HepG2 (cell line): ENCODE data around the gene IL1A. TPM values are rescaled to one million over a fixed set of nuclear protein-coding genes. Genes with fewer than 3 reads are reported as not detected.

Experiments
- ATF7-NPFF ChIP-seq: sonication (generic); formaldehyde crosslinking; IDR thresholded peaks from 2 replicates; pipeline ENCODE4 v1.8.1; 2023; ENCODE audit warnings: mild to moderate bottlenecking, low read depth, missing genetic modification reagents, moderate library complexity
- BHLHE40 ChIP-seq: IDR thresholded peaks from 2 replicates; pipeline ENCODE4 v1.6.1; 2011; ENCODE audit warnings: low read length, improper control_type of control experiment
- CHD2 ChIP-seq: IDR thresholded peaks from 2 replicates; pipeline ENCODE4 v1.6.1; 2011; ENCODE audit warnings: low read depth, low read length, improper control_type of control experiment
- CREM ChIP-seq, 2 experiments: sonication (generic) in 1 of 2; formaldehyde crosslinking in 1 of 2; IDR thresholded peaks; 2 replicates each; pipeline versions ENCODE4 v1.4.0 to v1.6.1; 2016 to 2020; ENCODE audit warnings: antibody characterized with exemption in 1 of 2, mild to moderate bottlenecking in 1 of 2, missing genetic modification reagents in 1 of 2
- FOXK2 ChIP-seq: fragments of 450-650 bp; IDR thresholded peaks from 2 replicates; pipeline ENCODE4 v1.6.1; 2016
- GZF1 ChIP-seq: sonication (generic); formaldehyde crosslinking; IDR thresholded peaks from 2 replicates; pipeline ENCODE4 v1.5.1; 2020; ENCODE audit warnings: mild to moderate bottlenecking, missing genetic modification reagents
- HNF4G ChIP-seq, 2 experiments: sonication (generic) in 1 of 2; formaldehyde crosslinking in 1 of 2; IDR thresholded peaks; 2 replicates each; pipeline versions ENCODE4 v1.4.0 to v1.6.1; 2011 to 2020; ENCODE audit warnings: borderline replicate concordance in 2 of 2, low read depth in 2 of 2, mild to moderate bottlenecking in 2 of 2, low read length in 1 of 2, missing genetic modification reagents in 1 of 2, moderate library complexity in 1 of 2
- HOXA5 ChIP-seq: sonication (generic); formaldehyde crosslinking; IDR thresholded peaks from 2 replicates; pipeline ENCODE4 v1.4.0; 2020; ENCODE audit warnings: missing genetic modification reagents
- ISL2 ChIP-seq: sonication (generic); formaldehyde crosslinking; IDR thresholded peaks from 2 replicates; pipeline ENCODE4 v1.5.0; 2020; ENCODE audit warnings: missing genetic modification reagents
- LCORL ChIP-seq, 2 experiments: fragments of 450-650 bp in 1 of 2; sonication (generic) in 1 of 2; formaldehyde crosslinking in 1 of 2; IDR thresholded peaks; 2 replicates each; pipeline versions ENCODE4 v1.5.0 to v1.6.1; 2017 to 2020; ENCODE audit warnings: antibody characterized with exemption in 1 of 2, missing genetic modification reagents in 1 of 2
- MIER3 ChIP-seq: IDR thresholded peaks from 2 replicates; pipeline ENCODE4 v1.6.1; 2016; ENCODE audit warnings: missing compliant biosample characterization, borderline replicate concordance
- NFE2L1 ChIP-seq: sonication (generic); formaldehyde crosslinking; IDR thresholded peaks from 2 replicates; pipeline ENCODE4 v1.4.0; 2020; ENCODE audit warnings: missing genetic modification reagents, mild to moderate bottlenecking, borderline replicate concordance
- NR0B2 ChIP-seq: sonication (generic); formaldehyde crosslinking; IDR thresholded peaks from 2 replicates; pipeline ENCODE4 v1.4.0; 2020; ENCODE audit warnings: mild to moderate bottlenecking, missing genetic modification reagents
- PHF20 ChIP-seq: sonication (generic); formaldehyde crosslinking; IDR thresholded peaks from 2 replicates; pipeline ENCODE4 v1.5.0; 2020; ENCODE audit warnings: mild to moderate bottlenecking, missing genetic modification reagents
- PHF21A ChIP-seq: sonication (generic); formaldehyde crosslinking; IDR thresholded peaks from 2 replicates; pipeline ENCODE4 v1.5.0; 2020; ENCODE audit warnings: mild to moderate bottlenecking, missing genetic modification reagents
- PITX1 ChIP-seq: sonication (generic); formaldehyde crosslinking; IDR thresholded peaks from 2 replicates; pipeline ENCODE4 v1.5.1; 2020; ENCODE audit warnings: mild to moderate bottlenecking, missing genetic modification reagents
- RAD51 ChIP-seq: fragments of 450-650 bp; IDR thresholded peaks from 2 replicates; pipeline ENCODE4 v1.6.1; 2016; ENCODE audit warnings: borderline replicate concordance
- RELA ChIP-seq: sonication (generic); formaldehyde crosslinking; IDR thresholded peaks from 2 replicates; pipeline ENCODE4 v1.4.0; 2020; ENCODE audit warnings: missing genetic modification reagents
- SMARCC2 ChIP-seq: fragments of 450-650 bp; IDR thresholded peaks from 2 replicates; pipeline ENCODE4 v1.6.1; 2017; ENCODE audit warnings: antibody characterized with exemption, mild to moderate bottlenecking
- SOX5 ChIP-seq: IDR thresholded peaks from 2 replicates; pipeline ENCODE4 v1.6.1; 2016; ENCODE audit warnings: borderline replicate concordance
- TCF12 ChIP-seq, 2 experiments: fragments of 450-650 bp in 1 of 2; sonication (generic) in 1 of 2; formaldehyde crosslinking in 1 of 2; IDR thresholded peaks; 2 replicates each; pipeline versions ENCODE4 v1.6.1 to v1.8.0; 2017 to 2022; ENCODE audit warnings: antibody characterized with exemption in 1 of 2, mild to moderate bottlenecking in 1 of 2, missing genetic modification reagents in 1 of 2, moderate library complexity in 1 of 2
- ZNF143 ChIP-seq: sonication (generic); formaldehyde crosslinking; IDR thresholded peaks from 2 replicates; pipeline ENCODE4 v1.4.0; 2020; ENCODE audit warnings: missing genetic modification reagents
- ZNF431 ChIP-seq: sonication (generic); formaldehyde crosslinking; IDR thresholded peaks from 2 replicates; pipeline ENCODE4 v1.9.0; 2022; ENCODE audit warnings: missing genetic modification reagents, low read depth, mild to moderate bottlenecking, borderline replicate concordance
- ZNF510 ChIP-seq: sonication (generic); formaldehyde crosslinking; IDR thresholded peaks from 2 replicates; pipeline ENCODE4 v1.4.0; 2020; ENCODE audit warnings: low read depth, mild to moderate bottlenecking, missing genetic modification reagents
- polyA plus RNA-seq, 8 experiments: library from polyadenylated mRNA; depleted of rRNA in 3 of 8; stranded (reverse) in 7 of 8; unstranded in 1 of 8; fragments of >200 nt; fragmentation: Illumina TruSeq in 4 of 8; extraction: Trizol in 4 of 8; gene quantifications; 2 replicates each; pipeline versions ENCODE4 v1.2.1 to v1.2.3, GENCODE V29; 2011 to 2016; ENCODE audit warnings: low read depth in 4 of 8, missing spikeins in 1 of 8, mixed read lengths in 1 of 8; ENCODE audit not compliant: insufficient read depth in 1 of 8
- total RNA-seq, 5 experiments: library from RNA; depleted of rRNA; stranded (reverse); fragments of >200 nt; fragmentation: Illumina TruSeq; extraction: Trizol; gene quantifications; 2 replicates each; pipeline ENCODE4 v1.2.3, GENCODE V29; 2016; ENCODE audit warnings: low read depth in 1 of 5
- TF ChIP-seq, protein P1 (sequence below): sonication (generic); formaldehyde crosslinking; IDR thresholded peaks from 2 replicates; pipeline ENCODE4 v1.5.1; 2020; ENCODE audit warnings: missing genetic modification reagents, mild to moderate bottlenecking, borderline replicate concordance

IL1A gene
- total and polyA plus RNA-seq, 2 of the 13 experiments (the other 11 are each of a cell fraction or from before 2014, with no cell fraction given), result not detected

DNA sequence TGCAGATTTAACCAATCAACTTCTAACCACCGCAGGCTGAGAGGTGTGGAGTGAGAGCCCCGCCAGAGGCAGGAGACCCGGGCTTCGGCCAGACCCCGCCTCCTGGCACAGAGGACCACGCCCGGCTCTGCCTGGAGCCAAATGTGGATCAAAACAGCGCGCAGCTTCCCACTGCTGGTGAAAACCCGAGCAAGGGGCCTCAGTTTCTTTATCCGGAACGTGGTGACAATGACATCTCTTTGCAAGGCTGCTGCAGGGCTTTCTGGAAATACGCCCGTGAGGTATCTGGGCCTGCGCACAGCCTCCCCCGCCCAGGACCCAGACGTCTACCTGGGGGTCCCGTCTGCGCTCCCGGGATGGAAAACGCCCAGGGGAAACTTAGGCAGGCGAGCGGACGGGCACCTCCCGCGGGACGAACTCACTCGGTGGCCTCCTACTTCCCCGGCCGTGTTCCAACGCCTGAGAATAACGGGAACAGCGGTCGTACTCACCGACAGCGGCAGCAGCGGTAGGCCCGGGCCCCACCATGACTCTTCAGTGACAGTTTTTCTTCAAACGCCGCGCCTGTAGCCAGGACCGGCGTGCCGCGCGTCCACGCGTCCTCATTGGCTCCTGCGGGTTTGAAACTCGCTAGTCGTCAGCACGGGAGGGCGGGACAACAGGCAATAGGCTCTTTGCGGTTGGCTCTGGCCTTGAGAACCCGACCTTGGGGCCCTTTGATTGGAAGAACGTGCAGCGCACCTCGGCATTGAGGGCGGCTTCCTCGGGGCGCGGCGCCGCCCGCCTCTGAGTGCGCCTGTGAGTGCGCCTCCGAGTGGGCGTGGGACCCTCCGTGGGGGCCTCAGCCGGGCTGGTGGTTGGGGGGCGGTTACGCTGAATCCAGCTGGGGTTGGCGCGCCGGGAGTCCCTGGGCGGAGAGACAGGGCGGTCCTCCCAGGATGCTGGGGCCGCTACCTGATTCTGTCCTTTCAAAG, 19.9 kb downstream of the IL1A start, which contains the start of gene CKAP2L (continued):
- TF ChIP-seq HNF4G (IDR thresholded peaks at IDR 0.05; ENCODE audit: borderline replicate concordance, low read depth, low read length) (no peak), HNF4G (CRISPR knock-in tag; IDR thresholded peaks at IDR 0.05; ENCODE audit: borderline replicate concordance, low read depth) (peak; percentile 43; the same call in 1 of the 2 replicates), RAD51 (no peak), ISL2 (CRISPR knock-in tag) (peak; percentile 37), PITX1 (CRISPR knock-in tag) (peak; percentile 62; the same call in 1 of the 2 replicates), MIER3 (peak; percentile 73; the same call in 1 of the 2 replicates), HOXA5 (peak; percentile 36; the same call in 1 of the 2 replicates), ZNF431 (CRISPR knock-in tag) (peak; percentile 97; the same call in 1 of the 2 replicates), LCORL (IDR thresholded peaks at IDR 0.05) (no peak), LCORL (CRISPR knock-in tag; IDR thresholded peaks at IDR 0.05) (no peak; the same call in 1 of the 2 replicates), PHF21A (CRISPR knock-in tag) (peak; percentile 91), CHD2 (peak; percentile 71), FOXK2 (peak; percentile 82), ATF7-NPFF (CRISPR knock-in tag) (peak; percentile 100), PHF20 (CRISPR knock-in tag) (peak; percentile 60), NR0B2 (CRISPR knock-in tag) (peak; percentile 88), GZF1 (peak; percentile 63; the same call in 1 of the 2 replicates), CREM (IDR thresholded peaks at IDR 0.05) (peak; percentile 95), CREM (CRISPR knock-in tag; IDR thresholded peaks at IDR 0.05) (no peak), SOX5 (CRISPR knock-in tag) (no peak), ZNF510 (CRISPR knock-in tag) (peak; percentile 63; the same call in 1 of the 2 replicates), TCF12 (IDR thresholded peaks at IDR 0.05) (no peak), TCF12 (CRISPR knock-in tag; IDR thresholded peaks at IDR 0.05) (0 out of 2 replicates have a peak, but pooled peaks have one; percentile 33), RELA (peak; percentile 88), BHLHE40 (peak; percentile 52; the same call in 1 of the 2 replicates), ZNF143 (CRISPR knock-in tag) (peak; percentile 95), SMARCC2 (no peak), NFE2L1 (CRISPR knock-in tag) (0 out of 2 replicates have a peak, but pooled peaks have one; percentile 29)
- TF ChIP-seq, protein P1, sequence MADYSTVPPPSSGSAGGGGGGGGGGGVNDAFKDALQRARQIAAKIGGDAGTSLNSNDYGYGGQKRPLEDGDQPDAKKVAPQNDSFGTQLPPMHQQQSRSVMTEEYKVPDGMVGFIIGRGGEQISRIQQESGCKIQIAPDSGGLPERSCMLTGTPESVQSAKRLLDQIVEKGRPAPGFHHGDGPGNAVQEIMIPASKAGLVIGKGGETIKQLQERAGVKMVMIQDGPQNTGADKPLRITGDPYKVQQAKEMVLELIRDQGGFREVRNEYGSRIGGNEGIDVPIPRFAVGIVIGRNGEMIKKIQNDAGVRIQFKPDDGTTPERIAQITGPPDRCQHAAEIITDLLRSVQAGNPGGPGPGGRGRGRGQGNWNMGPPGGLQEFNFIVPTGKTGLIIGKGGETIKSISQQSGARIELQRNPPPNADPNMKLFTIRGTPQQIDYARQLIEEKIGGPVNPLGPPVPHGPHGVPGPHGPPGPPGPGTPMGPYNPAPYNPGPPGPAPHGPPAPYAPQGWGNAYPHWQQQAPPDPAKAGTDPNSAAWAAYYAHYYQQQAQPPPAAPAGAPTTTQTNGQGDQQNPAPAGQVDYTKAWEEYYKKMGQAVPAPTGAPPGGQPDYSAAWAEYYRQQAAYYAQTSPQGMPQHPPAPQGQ, result no peak
